ENCODE data around the gene KCNG2. TPM values are rescaled to one million over a fixed set of nuclear protein-coding genes. Genes with fewer than 3 reads are reported as not detected.

KCNG2 gene
- total RNA-seq, 1 donor from 2014 or later = not detected

DNA sequence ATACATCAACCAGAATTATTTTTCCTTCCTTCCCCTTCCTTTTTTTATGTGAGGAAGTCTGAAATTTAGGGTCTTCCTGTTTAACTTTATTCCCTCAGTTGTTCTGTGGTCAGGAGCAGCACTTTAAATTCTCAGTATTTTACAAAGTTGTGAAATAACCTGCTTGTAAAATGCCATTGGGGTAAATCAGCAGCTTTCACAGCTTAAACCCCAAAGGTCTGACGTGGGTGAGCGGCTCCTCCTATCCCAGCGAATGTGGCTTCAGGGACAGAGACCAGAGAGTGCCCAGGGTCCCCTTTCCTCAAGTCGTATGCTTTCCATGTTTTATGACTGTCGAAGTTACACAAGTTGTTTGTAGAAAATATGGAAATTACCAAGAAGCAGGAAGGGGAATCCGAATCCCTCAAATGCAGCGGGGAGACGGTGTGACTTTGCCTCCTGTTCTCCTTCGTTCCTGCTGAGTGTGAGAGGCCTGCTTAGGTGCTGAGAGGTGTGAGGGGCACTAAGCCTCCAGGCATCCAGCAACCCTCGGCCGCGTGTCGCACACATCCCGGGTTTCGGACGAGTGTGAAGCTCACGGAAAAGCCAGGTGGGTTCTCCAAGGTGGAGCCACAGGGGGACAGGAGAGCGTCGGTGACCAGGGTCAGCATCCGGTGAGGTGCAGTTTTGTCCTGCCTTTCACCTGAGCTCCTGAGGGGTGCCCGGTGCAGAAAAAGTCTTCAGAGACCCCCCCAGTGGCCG, 10.8 kb upstream of the KCNG2 start:
- Mint-ChIP-seq H3K4me3 (no peak overlapping the region), H3K27ac (ENCODE audit: unreplicated experiment) (no peak overlapping the region), H3K27me3 (ENCODE audit: low read depth) (peaks cover 75% of the 10 kb centered on the region), H3K4me1 (no peaks in the 10 kb centered on the region), H3K36me3 (ENCODE audit: low read depth) (no peaks in the 10 kb centered on the region), H3K9me3 (no peaks in the 10 kb centered on the region)
- DNase-seq (ENCODE audit: low read depth, low spot score) = no peak
- TF ChIP-seq CTCF (conservative IDR thresholded peaks at IDR 0.05) = no peak

DNA sequence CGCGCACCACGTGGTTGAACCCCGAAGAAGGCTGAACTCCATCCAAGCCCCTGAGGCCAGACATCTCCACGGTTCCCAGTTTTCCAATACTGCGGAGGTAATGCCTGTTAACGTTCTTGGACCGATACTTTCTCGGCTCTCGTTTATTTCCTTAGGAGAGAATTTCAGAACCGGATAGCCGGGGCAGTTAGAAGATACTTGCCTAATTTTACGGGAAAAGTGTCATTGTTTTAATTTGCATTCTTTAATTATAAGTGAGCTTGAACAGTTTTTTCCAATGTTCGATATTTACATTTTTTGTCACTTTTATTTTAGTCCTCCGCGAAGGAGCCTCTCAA, 10.2 kb upstream of the KCNG2 start:
- no peaks in the 10 kb centered on the region for H3K9me3 Mint-ChIP-seq
- no peak for DNase-seq (ENCODE audit: low read depth, low spot score)
- H3K27ac Mint-ChIP-seq (ENCODE audit: unreplicated experiment) = no peak overlapping the region
- H3K36me3 Mint-ChIP-seq (ENCODE audit: low read depth) = no peaks in the 10 kb centered on the region
- TF ChIP-seq CTCF (conservative IDR thresholded peaks at IDR 0.05) = no peak
- no peaks in the 10 kb centered on the region for H3K4me1 Mint-ChIP-seq
- H3K4me3 Mint-ChIP-seq = no peak overlapping the region
- peaks cover 78% of the 10 kb centered on the region for H3K27me3 Mint-ChIP-seq (ENCODE audit: low read depth)

- Mint-ChIP-seq H3K36me3 (ENCODE audit: low read depth) (no peaks in the 10 kb centered on the region), H3K27ac (ENCODE audit: unreplicated experiment) (no peak overlapping the region), H3K9me3 (no peaks in the 10 kb centered on the region), H3K4me1 (no peaks in the 10 kb centered on the region), H3K27me3 (ENCODE audit: low read depth) (peaks cover 84% of the 10 kb centered on the region), H3K4me3 (no peak overlapping the region)
- DNase-seq (ENCODE audit: low read depth, low spot score) = no peak
- peak; percentile 38 for TF ChIP-seq CTCF (conservative IDR thresholded peaks at IDR 0.05)
Observed at GRCh38 chr18:79787865-79788733, 9.6 kb upstream of the KCNG2 start.

DNA sequence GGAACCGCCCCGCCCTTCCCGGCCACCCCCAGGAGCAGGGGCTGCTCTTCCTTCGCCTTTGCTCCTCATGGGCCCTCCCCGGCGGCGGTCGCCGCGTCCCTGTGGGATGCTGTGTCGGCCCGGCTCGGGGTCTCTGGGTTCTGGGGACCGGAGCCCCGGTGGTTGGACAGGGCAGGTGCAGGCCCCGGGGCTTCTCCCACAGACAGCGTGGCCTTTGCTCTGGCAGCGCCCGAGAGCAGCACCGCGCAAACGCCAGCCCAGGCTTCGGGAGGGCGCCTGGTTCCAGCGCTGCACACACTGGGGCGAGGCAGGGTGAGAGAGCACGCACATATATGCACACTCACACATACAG, 9.0 kb upstream of the KCNG2 start:
- no peak overlapping the region for H3K27ac Mint-ChIP-seq (ENCODE audit: unreplicated experiment)
- DNase-seq (ENCODE audit: low read depth, low spot score) = no peak
- no peaks in the 10 kb centered on the region for H3K4me1 Mint-ChIP-seq
- TF ChIP-seq CTCF (conservative IDR thresholded peaks at IDR 0.05) = peak; percentile 32
- no peak overlapping the region for H3K4me3 Mint-ChIP-seq
- no peaks in the 10 kb centered on the region for H3K9me3 Mint-ChIP-seq
- no peaks in the 10 kb centered on the region for H3K36me3 Mint-ChIP-seq (ENCODE audit: low read depth)
- H3K27me3 Mint-ChIP-seq (ENCODE audit: low read depth) = peaks cover 87% of the 10 kb centered on the region

GRCh38 chr18:79789091-79789891, 8.4 kb upstream of the KCNG2 start:
- TF ChIP-seq CTCF (conservative IDR thresholded peaks at IDR 0.05) = no peak
- peaks cover 85% of the 10 kb centered on the region for H3K27me3 Mint-ChIP-seq (ENCODE audit: low read depth)
- no peaks in the 10 kb centered on the region for H3K36me3 Mint-ChIP-seq (ENCODE audit: low read depth)
- no peaks in the 10 kb centered on the region for H3K4me1 Mint-ChIP-seq
- H3K4me3 Mint-ChIP-seq = no peak overlapping the region
- no peak for DNase-seq (ENCODE audit: low read depth, low spot score)
- H3K27ac Mint-ChIP-seq (ENCODE audit: unreplicated experiment) = no peak overlapping the region
- no peaks in the 10 kb centered on the region for H3K9me3 Mint-ChIP-seq
